Uterus (tissue), 2 donors: Measurements from ENCODE around the gene PCDHA3.

Source experiments
- CTCF ChIP-seq, 4 experiments: fragments of 200-600 bp in 2 of 4; fragments of 450-650 bp in 2 of 4; sonication (generic) in 2 of 4; IDR thresholded peaks; one replicate each; pipeline ENCODE4 v1.5.1; 2016 to 2019; ENCODE audit warnings: antibody characterized with exemption in 4 of 4, mild to moderate bottlenecking in 2 of 4, moderate library complexity in 1 of 4
- POLR2A ChIP-seq, 2 donors: fragments of 450-650 bp; IDR thresholded peaks; one replicate each; pipeline ENCODE4 v1.6.1; 2016; ENCODE audit warnings: antibody characterized with exemption in 2 of 2, mild to moderate bottlenecking in 1 of 2, moderate library complexity in 1 of 2

- TF ChIP-seq CTCF (IDR thresholded peaks at IDR 0.05): no peak
- TF ChIP-seq POLR2A (IDR thresholded peaks at IDR 0.05): no peak
These were observed 22.6 kb downstream of the PCDHA3 start for GRCh38 chr5:140823475-140823874.
